Lung microvascular endothelial cell (primary cell): ENCODE measurements around the gene VPS54. TPM values are rescaled to one million over a fixed set of nuclear protein-coding genes. Genes with fewer than 3 reads are reported as not detected.
"Not testable (repeated sequence)": the region's sequence is repeated elsewhere in the genome, so short reads cannot be mapped to it uniquely, and the experiment has no call there.

Experiments
- DNase-seq, 2 donors: peaks; one replicate each; pipeline versions ENCODE4 v3.0.0 to v3.0.0-alpha.2; 2010; ENCODE audit warnings: low read depth in 2 of 2
- total RNA-seq: library from RNA; depleted of rRNA; stranded (reverse); fragments of >200 nt; gene quantifications from 2 replicates; pipeline ENCODE4 v1.2.1, GENCODE V29; 2014

The VPS54 gene
- total RNA-seq, 1 donor from 2014 or later, result 15.7 TPM

GRCh38 chr2:63872571-63873328 is 146.5 kb downstream of the VPS54 start:
- DNase-seq, result peak; percentile 20 to 59

GRCh38 chr2:63871864-63872263 is 147.4 kb downstream of the VPS54 start:
- no peak for DNase-seq

- no peak for DNase-seq
Measured at GRCh38 chr2:63870679-63871078, 148.5 kb downstream of the VPS54 start.

- no peak for DNase-seq
Measured at GRCh38 chr2:63866009-63866709, 153.1 kb downstream of the VPS54 start.

- no peak for DNase-seq
Measured at GRCh38 chr2:63865159-63865799, 153.9 kb downstream of the VPS54 start.

- no peak for DNase-seq
Measured at GRCh38 chr2:63863707-63864106, 155.5 kb downstream of the VPS54 start.

GRCh38 chr2:63862806-63863205 is 156.4 kb downstream of the VPS54 start:
- no peak for DNase-seq

- DNase-seq, result peak; percentile 79 to 81
Measured at GRCh38 chr2:63861220-63861822, 157.9 kb downstream of the VPS54 start.

- DNase-seq, result no peak
Measured at GRCh38 chr2:63858291-63858690, 160.9 kb downstream of the VPS54 start.

GRCh38 chr2:63856303-63856603 is 163.0 kb downstream of the VPS54 start:
- DNase-seq, result no peak

GRCh38 chr2:63855418-63856302 is 163.6 kb downstream of the VPS54 start:
- no peak for DNase-seq

- DNase-seq, result peak in 1 of 2 donors; percentile 43
Measured at GRCh38 chr2:63853527-63854310, 165.5 kb downstream of the VPS54 start.

GRCh38 chr2:63851691-63852311 is 167.4 kb downstream of the VPS54 start:
- no peak for DNase-seq

GRCh38 chr2:63850649-63851048 is 168.6 kb downstream of the VPS54 start:
- DNase-seq, result no peak

- no peak for DNase-seq
Measured at GRCh38 chr2:63850204-63850571, 169.0 kb downstream of the VPS54 start.

GRCh38 chr2:63849381-63850203 is 169.6 kb downstream of the VPS54 start:
- no peak for DNase-seq

- not testable (repeated sequence) for DNase-seq
Measured at GRCh38 chr2:63847571-63847970, 171.7 kb downstream of the VPS54 start.

- no peak for DNase-seq
Measured at GRCh38 chr2:63846487-63846886, 172.7 kb downstream of the VPS54 start.

GRCh38 chr2:63845866-63846265 is 173.4 kb downstream of the VPS54 start:
- no peak for DNase-seq
